Loucy (cell line): Measurements from ENCODE around the gene PDE11A.

Source experiments
- H2AFZ ChIP-seq: fragments of 200-600 bp; sonication (generic); 2 replicates; pipeline ENCODE4 v1.6.0; 2016; ENCODE audit warnings: antibody characterized with exemption, mild to moderate bottlenecking, low read length, moderate library complexity
- H3F3A ChIP-seq: fragments of 200-600 bp; 2 replicates; pipeline ENCODE4 v1.6.0; 2016; ENCODE audit warnings: antibody characterized with exemption, low read depth, mild to moderate bottlenecking
- H3K27me3 ChIP-seq: fragments of 200-600 bp; sonication (generic); 2 replicates; pipeline ENCODE4 v1.6.1; 2014; ENCODE audit warnings: low read length, mild to moderate bottlenecking; ENCODE audit not compliant: insufficient read depth, poor library complexity, severe bottlenecking
- H3K36me3 ChIP-seq: fragments of 200-600 bp; sonication (generic); 2 replicates; pipeline ENCODE4 v1.6.1; 2016; ENCODE audit warnings: low read length; ENCODE audit not compliant: insufficient read depth
- H3K4me1 ChIP-seq: fragments of 200-600 bp; sonication (generic); 2 replicates; pipeline ENCODE4 v1.5.1; 2014; ENCODE audit warnings: low read length, mild to moderate bottlenecking; ENCODE audit not compliant: insufficient read depth, poor library complexity, severe bottlenecking
- H3K4me2 ChIP-seq: fragments of 200-600 bp; sonication (generic); 2 replicates; pipeline ENCODE4 v1.6.0; 2014; ENCODE audit warnings: antibody characterized with exemption, low read length, low read depth, mild to moderate bottlenecking; ENCODE audit not compliant: poor library complexity, severe bottlenecking
- H3K4me3 ChIP-seq: fragments of 200-600 bp; sonication (generic); 2 replicates; pipeline ENCODE4 v1.5.1; 2014; ENCODE audit warnings: low read length, mild to moderate bottlenecking, mixed read lengths; ENCODE audit not compliant: poor library complexity, severe bottlenecking
- H3K79me2 ChIP-seq: fragments of 200-600 bp; sonication (generic); 2 replicates; pipeline ENCODE4 v1.6.1; 2014; ENCODE audit warnings: low read length; ENCODE audit not compliant: insufficient read depth
- H3K9ac ChIP-seq: fragments of 200-600 bp; sonication (generic); 2 replicates; pipeline ENCODE4 v1.6.0; 2014; ENCODE audit warnings: mild to moderate bottlenecking, low read depth, low read length, moderate library complexity; ENCODE audit not compliant: poor library complexity, severe bottlenecking
- H3K9me2 ChIP-seq: fragments of 200-600 bp; sonication (generic); replicated peaks from 2 replicates; pipeline ENCODE4 v1.6.1; 2016; ENCODE audit warnings: low read depth, low read length, mixed read lengths
- H3K9me3 ChIP-seq: fragments of 200-600 bp; sonication (generic); 2 replicates; pipeline ENCODE4 v1.6.1; 2014; ENCODE audit warnings: mild to moderate bottlenecking, antibody characterized with exemption, low read length, low read depth; ENCODE audit not compliant: insufficient read depth
- H4K20me1 ChIP-seq: fragments of 200-600 bp; sonication (generic); 2 replicates; pipeline ENCODE4 v1.6.0; 2014; ENCODE audit warnings: antibody characterized with exemption, low read length, mild to moderate bottlenecking; ENCODE audit not compliant: insufficient read depth, poor library complexity, severe bottlenecking
- CTCF ChIP-seq: fragments of 200-600 bp; sonication (generic); conservative IDR thresholded peaks from 2 replicates; pipeline ENCODE4 v1.5.1; 2014; ENCODE audit warnings: mild to moderate bottlenecking, antibody characterized with exemption, low read length
- EZH2phosphoT487 ChIP-seq: fragments of 200-600 bp; IDR thresholded peaks from 2 replicates; pipeline ENCODE4 v1.6.1; 2018; ENCODE audit warnings: antibody characterized with exemption, mild to moderate bottlenecking, moderate library complexity, borderline replicate concordance

The PDE11A gene

DNA sequence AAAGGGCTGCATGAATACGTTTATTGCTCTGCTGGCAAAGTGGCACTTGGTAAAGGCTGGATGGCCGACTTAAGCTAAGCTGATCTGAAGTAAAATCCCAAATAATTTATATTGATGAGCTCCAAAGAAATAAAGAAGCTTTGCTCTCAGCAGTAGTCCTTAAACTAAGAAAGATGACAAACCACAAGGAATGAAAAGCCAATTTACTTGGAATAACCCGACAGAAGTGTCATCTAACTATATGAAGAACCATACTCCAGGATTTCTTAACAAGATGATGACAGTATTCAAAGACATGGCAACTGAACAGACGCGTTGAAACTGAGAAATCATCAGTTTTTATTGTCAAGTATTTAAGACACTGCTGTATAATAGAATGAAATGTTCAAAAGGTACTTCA is 294.1 kb downstream of the PDE11A start:
- Histone ChIP-seq H3F3A (no peaks in the 10 kb centered on the region), H3K4me1 (peaks cover 8% of the 10 kb centered on the region), H3K79me2 (no peaks in the 10 kb centered on the region), H4K20me1 (no peaks in the 10 kb centered on the region), H3K36me3 (no peaks in the 10 kb centered on the region), H3K9me2 (no peaks in the 10 kb centered on the region), H3K9ac (no peak overlapping the region), H3K27me3 (no peaks in the 10 kb centered on the region), H2AFZ (no peak overlapping the region), H3K9me3 (no peaks in the 10 kb centered on the region), H3K4me3 (no peak overlapping the region), H3K4me2 (no peak overlapping the region)
- no peak for TF ChIP-seq CTCF
- TF ChIP-seq EZH2phosphoT487: no peak

- Histone ChIP-seq H4K20me1 (no peaks in the 10 kb centered on the region), H3K9ac (no peak overlapping the region), H3K4me1 (no peaks in the 10 kb centered on the region), H3K79me2 (no peaks in the 10 kb centered on the region), H3F3A (no peaks in the 10 kb centered on the region), H3K4me3 (no peak overlapping the region), H2AFZ (no peak overlapping the region), H3K9me3 (no peaks in the 10 kb centered on the region), H3K27me3 (no peaks in the 10 kb centered on the region), H3K4me2 (no peak overlapping the region), H3K36me3 (no peaks in the 10 kb centered on the region), H3K9me2 (no peaks in the 10 kb centered on the region)
- peak; percentile 68 for TF ChIP-seq CTCF
- TF ChIP-seq EZH2phosphoT487: no peak
Measured at GRCh38 chr2:177772529-177772928, 300.0 kb downstream of the PDE11A start.

- H3K4me3 ChIP-seq: no peak overlapping the region
Measured at GRCh38 chr2:177771191-177771590, 301.4 kb downstream of the PDE11A start.

More at GRCh38 chr2:177771191-177771590, 301.4 kb downstream of the PDE11A start:
- Histone ChIP-seq H3K9ac (no peak overlapping the region), H3K36me3 (no peaks in the 10 kb centered on the region), H3K9me2 (no peaks in the 10 kb centered on the region), H3K9me3 (no peaks in the 10 kb centered on the region), H3K4me2 (no peak overlapping the region), H4K20me1 (no peaks in the 10 kb centered on the region), H3K79me2 (no peaks in the 10 kb centered on the region), H3F3A (no peaks in the 10 kb centered on the region), H3K27me3 (no peaks in the 10 kb centered on the region), H2AFZ (no peak overlapping the region), H3K4me1 (no peaks in the 10 kb centered on the region)
- TF ChIP-seq CTCF: no peak
- no peak for TF ChIP-seq EZH2phosphoT487
